Stimulated activated CD8-positive, alpha-beta memory T cell treated with anti-CD3 and anti-CD28 coated beads, Interleukin-7, amount 100 ng/mL, for 4 hours (primary cell): ENCODE measurements around the gene CAMSAP2.
A peak's percentile ranks its signal among the peaks of the same experiment; 100 is the strongest.

Experiments
- DNase-seq, 2 donors: peaks; one replicate each; pipeline ENCODE4 v3.0.0-alpha.2; 2020; ENCODE audit warnings: low read depth in 2 of 2

Gene CAMSAP2

GRCh38 chr1:200877010-200877409, 138.3 kb downstream of the CAMSAP2 start:
- no peak for DNase-seq

DNA sequence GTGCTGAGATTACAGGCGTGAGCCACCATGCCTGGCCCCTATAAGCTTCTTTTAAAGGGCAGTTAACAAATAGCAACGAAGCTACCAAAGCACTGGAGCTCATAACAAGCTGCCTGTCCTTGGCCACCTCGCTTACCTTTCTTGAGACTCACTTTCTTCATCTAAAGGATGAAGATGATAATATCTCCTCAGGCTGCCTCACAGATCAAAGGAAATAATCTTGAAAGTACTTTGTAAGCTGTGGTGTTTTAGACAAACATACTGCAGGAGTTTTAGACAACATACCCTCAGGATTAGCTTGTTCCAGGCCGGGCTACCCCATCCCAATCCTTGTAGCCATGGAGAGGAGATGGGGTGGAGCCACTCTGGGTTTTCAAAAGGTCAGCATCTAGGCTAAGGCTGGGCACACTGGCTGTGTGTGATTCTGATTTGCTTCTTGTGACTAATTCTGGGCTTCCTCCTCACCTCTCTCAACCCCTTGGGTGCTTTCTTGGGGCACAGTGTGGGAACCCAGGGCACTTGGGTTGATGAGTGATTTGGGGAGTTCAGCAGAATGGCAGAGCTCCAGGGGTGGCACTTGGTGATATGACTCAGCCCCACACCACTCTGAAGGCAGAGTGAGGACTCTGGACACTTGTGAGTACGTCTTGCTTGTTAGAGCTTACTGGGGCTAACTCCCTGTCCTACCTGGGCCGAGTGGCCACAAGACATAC, 139.3 kb downstream of the CAMSAP2 start:
- DNase-seq: peak in 1 of 2 donors; percentile 39

GRCh38 chr1:200880212-200880611, 141.5 kb downstream of the CAMSAP2 start:
- DNase-seq: no peak

- no peak for DNase-seq
Observed at GRCh38 chr1:200883118-200883517, 144.4 kb downstream of the CAMSAP2 start.

DNA sequence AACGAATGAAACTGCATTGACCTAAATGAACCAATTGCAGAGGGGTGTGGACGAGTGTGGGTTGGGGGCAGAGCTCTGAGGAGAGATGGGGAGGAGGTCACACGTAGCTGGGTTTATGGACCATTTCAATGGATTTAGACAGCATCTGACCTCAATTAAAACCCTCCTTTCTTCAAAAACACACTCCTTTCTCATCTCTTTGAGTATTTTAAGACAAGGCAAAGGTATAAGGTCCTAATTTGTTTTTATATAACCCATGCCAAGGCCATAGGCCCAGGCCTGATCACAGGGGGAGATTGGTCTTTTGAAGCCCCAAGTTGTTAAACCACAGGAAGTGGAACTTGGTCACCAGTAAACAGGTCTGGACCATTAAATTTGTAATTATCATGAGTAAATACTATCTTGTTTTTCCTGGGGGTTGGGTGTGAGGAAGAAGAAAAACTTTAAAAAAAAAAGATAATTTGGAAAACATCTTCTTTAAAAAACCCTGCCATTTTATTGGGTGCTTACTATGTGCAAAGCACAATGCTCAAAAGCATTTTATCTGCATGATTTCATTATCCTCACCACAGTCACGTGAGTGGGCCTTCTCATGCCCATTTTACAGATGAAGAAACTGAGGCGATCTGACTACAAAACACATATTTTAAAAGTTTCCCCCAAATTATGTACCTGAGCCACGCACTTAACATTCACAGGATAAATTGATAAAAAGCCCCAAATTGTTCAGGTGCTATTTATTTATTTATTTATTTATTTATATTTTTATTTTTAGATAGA, 147.1 kb downstream of the CAMSAP2 start:
- no peak for DNase-seq

DNA sequence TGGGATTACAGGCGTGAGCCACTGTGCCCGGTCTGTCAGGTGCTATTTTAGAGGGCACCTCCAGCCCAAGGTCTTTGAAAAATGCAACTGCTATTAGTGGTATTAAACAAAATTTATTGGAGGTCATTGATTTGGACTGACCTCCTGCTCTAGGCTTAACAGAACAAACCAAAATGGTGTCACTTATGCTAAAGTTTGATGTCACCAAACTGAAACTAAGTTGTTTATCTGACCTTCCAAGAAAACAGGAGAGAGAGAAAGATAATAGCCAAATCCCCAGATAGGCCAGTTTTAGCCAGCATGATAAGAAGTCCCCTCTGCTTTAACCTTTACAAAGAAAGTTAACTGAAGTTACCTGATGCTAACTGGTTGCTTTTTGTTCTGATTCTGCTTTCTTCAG, 147.9 kb downstream of the CAMSAP2 start:
- DNase-seq: no peak

GRCh38 chr1:200887036-200887435, 148.3 kb downstream of the CAMSAP2 start:
- no peak for DNase-seq

DNA sequence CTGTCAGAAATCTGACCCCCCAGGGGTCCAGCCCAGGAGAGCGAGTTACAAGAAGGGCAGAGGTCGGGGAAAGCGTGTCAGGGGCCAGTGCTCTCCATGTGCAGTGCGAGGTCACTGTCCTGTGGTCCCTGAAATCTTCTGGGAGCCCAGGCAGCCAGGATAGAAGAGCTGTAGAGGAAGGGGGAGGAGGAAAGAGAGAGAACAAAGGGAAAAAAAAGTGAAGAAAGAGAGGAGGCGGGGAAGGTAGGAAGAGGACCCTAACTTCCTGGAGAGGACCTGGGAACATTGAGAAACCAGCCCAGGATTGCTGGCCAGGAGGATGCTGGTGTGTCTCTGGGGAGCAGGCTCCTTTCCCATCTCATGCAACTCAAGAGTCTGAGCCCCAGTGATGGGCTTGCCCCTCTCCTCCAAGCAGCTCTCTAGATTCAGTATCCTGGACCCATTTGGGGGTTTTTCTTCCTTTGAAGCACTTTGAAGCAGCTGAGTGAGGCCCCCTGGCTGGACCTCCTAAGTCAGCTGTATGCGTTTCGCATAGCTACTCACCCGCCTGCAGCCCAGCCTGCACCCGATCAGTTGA, 149.2 kb downstream of the CAMSAP2 start:
- DNase-seq: no peak

DNA sequence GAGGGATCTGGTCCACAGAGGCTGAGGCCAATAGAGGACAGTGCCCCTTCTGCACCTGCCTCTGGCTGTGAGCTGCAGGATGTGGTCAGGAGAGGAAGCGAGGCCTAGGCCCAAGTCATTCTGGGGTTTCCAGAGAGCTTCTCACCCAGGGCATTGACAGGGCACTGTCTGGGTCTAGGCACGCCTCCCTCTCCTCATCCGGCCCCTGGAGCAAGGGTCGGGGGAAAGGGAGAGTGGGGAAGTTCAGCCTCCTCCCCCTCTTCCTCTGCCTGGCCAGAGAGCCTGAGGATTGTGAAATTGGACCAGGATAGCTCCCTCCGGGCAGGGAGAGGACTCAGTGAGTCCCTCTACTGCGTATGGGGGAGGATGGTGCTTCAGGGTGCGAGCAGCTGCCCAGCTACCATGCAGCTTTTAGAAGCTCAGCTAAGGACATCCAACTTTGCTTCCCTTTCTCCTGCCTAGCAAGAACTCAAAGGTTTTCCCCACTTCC, 149.7 kb downstream of the CAMSAP2 start:
- peak; percentile 49 to 62 for DNase-seq

DNA sequence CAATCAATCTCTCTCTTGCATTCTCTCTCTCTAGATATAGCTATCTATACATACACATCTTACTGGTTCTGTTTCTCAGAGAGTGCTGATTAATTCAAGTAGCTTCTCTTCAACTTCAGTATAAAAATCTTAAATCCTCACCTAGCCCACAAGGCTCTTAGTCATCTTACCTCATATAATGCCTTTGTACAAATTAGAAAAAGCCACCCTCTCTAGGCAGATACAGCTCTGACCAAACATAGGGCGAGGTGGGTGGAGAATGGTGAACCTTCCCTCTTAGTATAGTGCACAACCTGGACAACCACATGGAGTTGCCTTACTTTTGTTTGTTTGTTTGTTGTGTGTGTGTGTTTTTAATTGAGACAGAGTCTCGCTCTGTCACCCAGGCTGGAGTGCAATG, 150.9 kb downstream of the CAMSAP2 start:
- DNase-seq: no peak

- DNase-seq: no peak
Observed at GRCh38 chr1:200890027-200890426, 151.3 kb downstream of the CAMSAP2 start.

DNA sequence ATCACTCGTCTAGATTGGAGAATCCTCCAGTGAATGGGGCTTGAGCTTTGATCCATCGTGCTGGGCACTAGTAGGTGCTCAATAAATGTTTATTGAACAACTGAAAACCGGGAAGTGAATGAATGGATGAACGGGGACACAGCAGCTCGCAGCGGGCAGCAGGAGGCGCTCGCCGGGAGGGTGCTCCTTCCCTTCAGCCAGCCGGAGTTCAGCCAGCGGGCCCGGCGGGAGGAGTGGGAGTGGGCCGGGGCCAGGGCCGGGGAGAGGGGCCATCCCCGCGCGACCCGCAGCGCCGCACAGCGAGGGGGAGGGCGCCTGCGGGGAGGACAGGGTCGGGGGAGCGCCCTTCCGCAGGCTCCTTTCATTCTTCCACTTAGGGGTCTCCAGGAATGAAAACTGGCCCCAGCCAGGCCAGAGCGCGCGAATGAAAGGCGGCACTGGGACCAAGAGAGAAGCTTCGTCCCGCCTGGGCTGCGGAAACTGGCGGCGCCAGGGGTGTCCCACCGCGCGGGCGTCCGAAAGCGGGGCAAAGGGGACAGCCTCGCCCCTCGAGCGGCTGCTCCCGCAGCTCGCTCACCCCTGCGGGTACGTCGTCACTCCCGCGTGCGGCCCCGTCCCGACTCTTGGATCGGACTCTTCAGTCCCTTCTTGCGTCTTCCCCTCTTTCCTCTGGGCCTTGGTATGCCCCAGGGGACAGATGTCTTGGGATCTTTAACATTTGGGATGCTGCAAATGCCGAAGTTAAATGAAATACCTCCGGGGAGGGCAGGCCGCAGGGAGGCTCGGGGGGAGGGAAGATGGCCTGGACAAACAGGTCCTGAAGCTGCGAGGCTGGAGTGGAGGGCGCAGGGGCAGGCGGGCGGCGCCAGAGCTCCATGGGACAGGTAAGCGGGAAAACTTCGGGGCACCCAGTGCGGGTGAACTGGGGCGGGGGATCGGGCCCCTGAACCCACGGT, 152.4 kb downstream of the CAMSAP2 start:
- no peak for DNase-seq

DNA sequence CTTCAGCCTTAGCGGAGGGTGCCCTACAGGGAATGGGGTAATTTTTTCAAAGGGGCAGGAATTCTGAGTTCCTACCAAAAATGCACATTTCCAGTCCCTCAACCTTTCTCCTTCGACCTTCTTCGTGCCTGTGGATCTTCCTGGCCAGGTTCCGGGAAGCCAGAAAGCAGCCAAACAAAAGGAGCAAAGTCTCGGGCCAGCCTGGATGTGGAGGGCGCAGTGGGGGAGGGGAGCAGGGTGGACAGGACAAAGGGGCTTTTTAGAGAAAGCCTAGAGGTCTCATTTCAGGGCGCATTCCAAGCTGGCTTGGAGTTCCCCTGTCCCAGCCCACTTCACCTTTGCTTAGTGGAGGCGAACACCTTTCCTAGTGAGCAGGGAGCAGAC, 153.1 kb downstream of the CAMSAP2 start:
- DNase-seq: no peak

DNA sequence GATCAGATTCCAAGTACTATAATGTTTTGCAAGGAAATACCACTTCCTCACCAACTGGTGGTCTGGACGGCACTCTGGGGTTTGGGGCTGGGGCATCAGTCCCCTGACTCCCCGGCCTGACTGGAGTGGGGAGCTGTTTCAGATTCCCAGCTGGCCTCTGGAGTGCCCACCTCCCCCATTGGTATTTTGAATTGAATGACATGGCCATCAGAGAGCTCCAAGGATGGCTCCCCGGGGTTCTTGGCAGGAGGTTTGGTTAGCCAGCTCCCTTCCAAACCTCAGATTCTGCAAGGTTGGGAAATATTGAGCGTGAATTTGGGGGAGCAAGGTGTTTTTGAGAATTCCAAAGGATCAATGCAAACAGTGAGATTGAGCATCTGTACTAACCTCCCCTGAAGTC, 153.9 kb downstream of the CAMSAP2 start:
- DNase-seq: no peak

DNA sequence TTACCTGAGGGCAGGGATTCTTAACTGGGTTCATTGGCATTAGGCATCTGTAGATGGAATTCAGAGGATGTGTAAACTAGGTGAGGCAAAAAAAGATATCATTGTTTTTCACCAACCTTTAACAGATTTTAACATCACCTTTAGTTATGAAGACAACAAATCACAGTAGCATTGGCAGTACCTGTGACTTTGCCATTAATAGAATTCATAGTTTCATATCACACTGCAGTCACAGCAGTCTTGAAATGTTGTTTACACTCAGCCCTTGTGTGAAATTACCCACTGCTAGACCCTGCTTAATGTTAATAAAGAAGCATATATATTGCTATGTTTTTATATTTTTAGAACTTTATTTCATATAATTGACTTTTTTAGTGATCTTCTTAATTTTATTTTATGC, 154.3 kb downstream of the CAMSAP2 start:
- DNase-seq: no peak

DNA sequence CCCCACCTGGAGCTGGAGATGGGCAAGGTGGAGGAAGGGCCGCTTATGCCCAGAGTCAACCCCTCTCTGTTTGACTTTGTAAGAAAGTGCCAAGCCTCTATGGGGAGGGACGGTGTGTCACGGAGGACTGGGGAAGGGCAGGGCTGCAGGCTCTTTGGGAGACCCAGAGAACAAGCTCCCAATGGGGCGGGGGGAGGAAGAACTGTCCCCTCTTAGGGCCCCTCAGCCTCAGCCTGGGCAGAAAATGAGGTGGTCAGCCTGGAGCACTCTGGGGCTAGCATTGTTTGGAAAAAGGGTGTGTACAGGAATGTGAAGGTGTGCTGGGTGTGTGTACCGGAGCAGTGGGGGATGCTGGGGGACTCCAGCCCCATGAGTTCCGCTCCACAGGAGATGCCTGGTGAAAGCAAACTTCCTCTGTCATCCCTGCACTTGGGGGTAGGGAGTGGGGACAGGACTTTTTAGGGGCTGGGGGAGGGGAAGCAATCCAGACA, 154.8 kb downstream of the CAMSAP2 start:
- DNase-seq: no peak

DNA sequence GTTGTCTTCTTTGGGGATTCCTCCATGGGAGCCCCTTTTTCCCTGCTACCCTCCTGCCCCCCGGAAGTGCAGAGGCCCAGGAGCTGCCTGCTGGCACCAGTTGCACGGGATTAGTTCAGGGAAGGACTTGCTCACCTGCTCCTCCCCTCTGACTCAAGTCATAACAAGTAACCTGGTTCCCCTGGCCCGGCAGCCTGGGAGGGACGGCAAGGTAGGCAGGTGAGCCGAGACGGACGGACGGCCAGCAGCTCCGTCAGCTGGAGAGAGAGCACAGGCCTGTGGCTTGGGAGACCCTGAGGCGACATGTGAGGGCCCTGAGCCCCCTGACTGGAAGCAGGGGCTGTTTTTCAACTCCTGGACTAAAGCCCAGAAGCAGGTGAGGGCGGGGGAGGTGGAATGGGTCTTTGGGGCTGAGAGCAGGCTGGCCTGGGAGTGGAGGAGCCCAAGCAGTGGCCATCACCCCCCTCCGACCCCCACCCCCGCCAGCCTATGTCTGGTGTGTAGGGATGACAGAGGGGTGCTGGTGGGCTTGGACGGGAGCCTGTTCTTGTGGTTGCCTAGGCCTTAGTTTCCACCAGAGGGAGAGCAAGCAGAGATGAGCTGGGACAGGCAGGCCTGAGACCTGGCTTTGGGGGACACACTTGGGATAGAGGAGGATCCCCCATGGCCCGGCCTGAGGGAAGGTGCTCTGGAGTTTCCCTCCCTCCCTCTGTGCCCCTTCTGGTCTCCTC, 156.2 kb downstream of the CAMSAP2 start, which contains the start of gene INAVA:
TSS of gene INAVA (plus strand) at position 189 of the 731 bp plus-strand sequence. CDS start 3,501 bp downstream, outside the sequence.
- DNase-seq: no peak

DNA sequence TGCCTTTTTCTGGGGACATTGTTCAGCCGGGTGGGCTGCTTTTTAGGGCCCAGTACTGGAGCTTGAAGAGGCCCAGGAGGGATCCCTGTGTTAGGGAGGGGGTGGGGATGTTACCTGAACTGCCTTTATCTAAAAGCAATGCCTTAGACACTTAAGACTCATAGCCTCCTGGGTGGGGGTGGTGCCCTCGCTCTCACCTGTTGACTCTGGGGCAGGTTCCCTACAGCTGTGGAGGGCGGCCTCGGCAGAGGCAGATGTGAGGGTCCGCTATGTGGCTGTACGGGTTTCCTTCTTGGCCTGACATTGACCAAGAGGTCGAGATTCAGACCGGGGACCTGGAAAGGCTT, 156.7 kb downstream of the CAMSAP2 start:
- no peak for DNase-seq

- no peak for DNase-seq
Observed at GRCh38 chr1:200895801-200896530, 157.3 kb downstream of the CAMSAP2 start.
